Fibroblast of skin of left quadriceps (primary cell): Measurements from ENCODE around the gene LAMA4.
"Not testable (repeated sequence)": the region's sequence is repeated elsewhere in the genome, so short reads cannot be mapped to it uniquely, and the experiment has no call there.

Source experiments
- DNase-seq, 2 experiments: peaks; one replicate each; pipeline ENCODE4 v3.0.0-alpha.2; 2013; ENCODE audit warnings: low read depth in 2 of 2

Gene LAMA4

DNA sequence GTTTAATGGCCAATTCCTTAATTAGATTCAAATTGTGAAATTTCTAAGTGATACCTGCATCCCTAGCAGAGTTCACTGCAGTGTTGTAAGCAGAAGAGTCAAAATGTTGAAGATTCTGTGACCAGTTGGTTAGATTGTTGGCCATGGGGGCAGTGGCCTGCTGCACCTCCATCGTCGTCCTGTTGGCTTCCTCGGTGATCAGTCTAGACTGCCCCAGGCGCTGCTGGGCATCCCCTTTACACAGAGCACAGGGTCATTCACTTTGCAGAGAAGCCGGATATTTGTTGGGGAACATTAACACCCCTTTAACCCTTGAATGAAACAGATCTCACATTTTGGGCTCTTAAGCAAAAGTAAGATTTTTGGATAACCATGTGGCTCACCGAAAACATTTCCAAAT, 106.3 kb downstream of the LAMA4 start:
- DNase-seq, result no peak

DNA sequence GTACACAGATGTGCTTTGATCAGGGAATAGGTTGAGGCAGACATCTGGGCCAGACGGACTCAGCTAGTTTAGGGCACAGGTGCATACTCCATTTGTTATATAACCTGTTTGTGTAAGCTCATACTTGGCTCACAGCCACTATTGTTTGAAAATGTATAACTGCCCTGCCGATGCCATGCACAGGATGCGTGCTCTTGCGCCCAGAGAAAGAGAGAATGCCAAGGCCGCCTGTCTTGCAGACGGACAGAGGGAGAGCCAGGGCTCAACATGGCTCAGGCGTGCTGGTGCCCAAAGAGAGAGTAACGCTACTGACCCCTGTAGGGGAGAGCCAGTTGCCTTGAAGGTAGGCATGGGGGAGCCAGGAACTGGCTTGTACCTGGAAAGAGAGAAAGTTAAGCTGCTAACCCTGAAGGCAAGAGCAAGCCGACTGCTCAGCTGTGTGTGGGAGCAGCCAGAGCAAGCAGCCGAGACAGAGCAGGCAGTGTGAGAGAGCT, 109.2 kb downstream of the LAMA4 start:
- DNase-seq, result no peak

DNA sequence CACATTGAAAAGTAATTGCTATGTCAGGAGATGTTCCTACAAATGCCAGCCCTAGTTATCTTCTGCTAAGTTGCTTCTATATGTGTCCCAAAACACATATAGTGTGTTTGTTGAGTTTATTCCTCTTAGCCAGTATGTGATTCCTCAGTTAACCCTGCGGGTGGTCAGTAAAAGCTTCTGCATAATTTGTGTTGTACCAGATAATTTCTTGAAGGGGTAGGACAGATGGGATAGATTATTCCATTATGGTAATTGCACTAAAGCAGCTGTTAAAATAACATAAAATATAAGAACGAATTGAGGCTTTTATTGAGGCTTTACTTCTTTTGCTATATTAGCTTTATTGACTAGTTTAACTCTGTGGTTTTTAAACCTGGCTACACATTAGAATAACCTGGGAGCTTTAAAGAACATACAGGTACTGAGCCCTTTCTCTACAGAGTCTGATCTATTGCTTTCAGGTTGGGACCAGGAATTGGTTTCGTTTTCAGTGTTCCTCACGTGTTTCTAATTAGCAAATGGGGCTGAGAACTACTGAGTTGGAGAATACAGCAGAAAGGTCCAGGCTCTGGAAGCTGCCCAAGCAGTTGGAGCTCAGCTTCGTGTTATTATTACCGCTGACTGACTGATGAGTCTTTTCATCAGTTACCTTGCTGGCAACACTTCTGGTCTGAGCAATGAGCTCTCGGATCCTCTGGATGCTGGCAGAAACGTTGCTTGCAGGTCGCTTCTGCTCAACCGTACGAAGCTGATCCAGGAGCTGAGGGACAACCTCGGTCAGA, 110.0 kb downstream of the LAMA4 start:
- DNase-seq, result peak; percentile 75

DNA sequence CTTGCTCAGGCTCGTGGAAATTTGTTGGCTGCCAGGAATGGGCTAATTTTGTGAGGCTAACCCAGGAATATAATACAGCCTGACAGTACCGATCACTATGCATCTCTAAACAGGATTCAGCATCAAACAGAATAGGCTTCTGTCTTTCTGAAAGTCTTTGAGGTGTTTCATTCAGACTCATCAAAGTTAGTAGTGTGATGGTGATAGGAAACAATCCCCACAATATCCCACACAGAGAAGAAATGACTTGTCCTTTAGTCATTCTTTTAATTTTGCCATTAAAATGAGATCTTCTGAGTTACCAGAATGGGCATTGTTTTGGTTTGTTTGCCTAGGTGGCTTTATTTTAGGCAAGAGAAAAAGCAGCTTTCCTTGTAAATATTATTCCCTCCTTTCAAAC, 112.7 kb downstream of the LAMA4 start:
- DNase-seq, result no peak

DNA sequence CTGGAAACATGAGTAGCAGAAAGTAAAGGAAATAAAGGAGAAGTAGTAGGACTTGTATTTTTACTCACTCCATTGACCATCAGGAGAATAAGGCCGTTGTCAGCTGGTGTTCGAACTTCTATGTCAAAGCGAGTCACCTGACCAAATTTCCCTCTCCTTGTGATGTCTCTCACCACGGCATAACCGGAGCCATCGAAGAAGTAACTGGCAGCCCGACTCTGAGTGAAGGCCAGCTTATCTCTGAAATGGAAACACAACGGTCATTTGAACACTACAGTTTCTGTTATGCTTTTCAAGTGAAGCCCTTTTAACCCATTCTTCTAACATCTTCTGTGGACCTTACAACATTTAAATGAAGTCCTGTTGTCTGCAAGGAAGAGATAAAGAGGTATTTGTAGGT, 115.3 kb downstream of the LAMA4 start:
- no peak for DNase-seq

DNA sequence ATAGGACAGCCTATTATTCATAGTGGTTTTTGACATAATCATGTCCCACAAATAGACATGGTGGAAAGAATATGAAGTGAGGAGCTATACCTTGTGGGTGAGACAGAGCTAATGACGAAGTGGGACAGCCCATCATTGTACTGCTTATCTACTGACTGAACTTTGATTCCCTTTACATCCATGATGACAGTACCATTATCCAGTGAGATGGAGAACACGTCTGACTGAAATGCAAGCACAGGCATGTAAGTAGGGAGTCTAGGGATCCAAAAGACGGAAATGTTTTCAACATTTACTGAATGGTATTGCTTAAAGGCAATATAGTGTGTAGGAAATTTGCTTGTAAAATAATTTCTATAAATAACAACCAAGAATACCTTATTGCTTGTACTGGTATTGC, 123.5 kb downstream of the LAMA4 start:
- no peak for DNase-seq

DNA sequence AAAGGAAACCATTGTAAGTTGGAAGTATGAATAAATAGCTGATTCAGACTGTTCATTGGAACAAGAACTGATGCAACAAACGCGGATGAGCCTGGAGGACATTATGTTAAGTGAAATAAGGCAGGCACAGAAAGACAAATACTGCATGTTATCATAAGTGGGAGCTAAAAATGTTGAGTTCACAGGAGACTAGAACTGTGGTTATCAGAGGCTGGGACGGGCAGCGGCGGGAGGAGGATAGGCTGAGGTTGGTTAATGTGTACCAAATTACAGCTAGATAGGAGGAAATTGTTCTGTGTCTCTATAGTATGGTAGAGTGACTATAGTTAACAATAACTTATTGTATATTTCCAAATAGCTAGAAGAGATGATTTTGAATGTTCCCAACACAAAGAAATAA, 126.2 kb downstream of the LAMA4 start:
- DNase-seq, result no peak

DNA sequence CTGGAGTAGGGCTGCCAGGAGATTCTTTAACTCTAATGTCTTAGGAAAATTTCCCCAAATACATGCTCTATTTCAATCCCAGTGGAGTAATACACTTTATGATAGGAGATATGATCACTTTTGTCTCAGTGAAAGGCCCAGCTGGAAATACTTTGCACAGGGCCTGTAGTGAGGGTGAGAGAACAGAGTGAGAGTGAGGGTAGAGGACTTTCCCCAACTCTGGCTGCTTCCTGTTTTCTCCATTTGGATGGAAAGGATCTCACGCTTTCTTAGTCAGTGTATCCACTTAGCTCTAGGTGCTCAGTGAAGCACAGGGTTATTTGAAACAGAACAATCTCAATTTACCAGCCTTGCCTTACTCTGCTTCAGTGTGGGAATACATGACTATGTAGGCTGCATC, 130.4 kb downstream of the LAMA4 start:
- no peak for DNase-seq

DNA sequence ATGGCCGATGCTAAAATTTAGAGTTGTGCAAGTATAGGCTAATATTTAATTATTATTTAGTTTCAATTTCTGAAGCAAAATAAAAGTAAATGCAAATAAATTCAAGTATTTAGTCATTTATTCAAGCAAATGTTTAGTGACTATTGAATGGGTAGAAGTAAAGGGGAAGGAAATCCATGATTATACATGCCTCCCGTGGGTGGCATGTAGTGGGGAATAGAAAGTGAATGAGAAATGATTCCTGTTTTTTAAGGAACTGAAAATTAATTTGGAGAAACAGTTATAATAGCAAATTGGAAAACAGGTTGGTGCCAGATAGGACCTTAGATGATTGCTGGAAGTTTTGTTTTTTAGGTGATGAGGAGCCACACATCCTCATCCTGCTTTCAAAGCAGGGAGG, 131.6 kb downstream of the LAMA4 start:
- no peak for DNase-seq

DNA sequence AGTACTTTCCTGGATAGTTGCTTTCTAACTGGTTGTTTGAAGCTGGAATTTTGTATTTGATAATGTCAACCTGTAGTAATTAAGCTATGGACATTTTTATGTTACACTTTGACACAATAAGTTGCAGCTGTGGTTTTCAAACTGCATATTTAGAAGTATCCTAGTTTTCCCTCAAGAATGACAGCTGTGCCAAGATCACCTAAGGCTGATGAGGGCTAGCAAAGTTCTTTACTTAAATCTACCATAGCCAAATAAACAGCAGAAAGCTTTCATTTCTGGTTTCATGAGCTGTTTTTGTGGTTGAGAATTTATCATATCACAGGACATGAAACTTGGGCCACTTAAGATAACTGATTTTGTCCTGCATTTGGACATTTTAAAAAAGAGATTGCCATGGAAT, 136.3 kb downstream of the LAMA4 start:
- no peak for DNase-seq

DNA sequence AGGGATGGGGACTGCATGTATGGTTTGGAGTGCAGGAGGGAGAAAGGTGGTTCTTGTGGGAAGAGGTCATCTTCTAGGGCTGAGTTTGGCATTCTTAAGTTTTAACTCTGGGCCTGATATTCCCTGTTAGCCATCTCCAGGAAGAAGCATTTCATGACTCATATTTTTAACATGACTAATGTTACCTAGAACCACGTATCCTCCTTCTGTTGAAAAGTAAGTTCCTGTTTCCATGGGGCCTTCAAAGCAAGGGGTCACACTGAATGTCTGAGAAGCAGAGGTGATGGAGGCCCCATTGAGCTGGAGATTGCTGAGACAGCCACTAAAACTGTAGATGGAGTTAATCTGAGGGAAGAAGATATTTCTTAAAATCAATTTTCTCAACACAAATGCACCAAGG, 136.8 kb downstream of the LAMA4 start:
- peak; percentile 1 for DNase-seq

DNA sequence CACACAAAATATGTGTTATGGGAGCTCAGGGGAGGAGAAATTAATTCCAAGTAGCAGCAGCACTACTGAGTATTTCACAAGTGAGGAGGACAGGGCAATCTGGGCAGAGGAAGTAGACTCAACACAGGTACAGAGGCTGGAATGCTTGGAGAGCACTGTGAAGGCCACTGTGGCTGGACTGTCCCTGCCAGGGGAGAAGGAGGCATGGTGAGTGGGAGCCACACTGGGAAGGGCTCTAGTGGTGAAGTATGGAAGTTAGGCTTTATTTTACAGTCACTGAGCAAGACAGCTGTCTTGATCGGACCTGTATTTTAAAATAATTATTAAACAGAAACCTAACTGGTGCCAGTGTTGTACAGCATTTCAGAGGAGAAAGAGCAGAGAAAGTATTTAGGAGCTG, 138.1 kb downstream of the LAMA4 start:
- no peak for DNase-seq

DNA sequence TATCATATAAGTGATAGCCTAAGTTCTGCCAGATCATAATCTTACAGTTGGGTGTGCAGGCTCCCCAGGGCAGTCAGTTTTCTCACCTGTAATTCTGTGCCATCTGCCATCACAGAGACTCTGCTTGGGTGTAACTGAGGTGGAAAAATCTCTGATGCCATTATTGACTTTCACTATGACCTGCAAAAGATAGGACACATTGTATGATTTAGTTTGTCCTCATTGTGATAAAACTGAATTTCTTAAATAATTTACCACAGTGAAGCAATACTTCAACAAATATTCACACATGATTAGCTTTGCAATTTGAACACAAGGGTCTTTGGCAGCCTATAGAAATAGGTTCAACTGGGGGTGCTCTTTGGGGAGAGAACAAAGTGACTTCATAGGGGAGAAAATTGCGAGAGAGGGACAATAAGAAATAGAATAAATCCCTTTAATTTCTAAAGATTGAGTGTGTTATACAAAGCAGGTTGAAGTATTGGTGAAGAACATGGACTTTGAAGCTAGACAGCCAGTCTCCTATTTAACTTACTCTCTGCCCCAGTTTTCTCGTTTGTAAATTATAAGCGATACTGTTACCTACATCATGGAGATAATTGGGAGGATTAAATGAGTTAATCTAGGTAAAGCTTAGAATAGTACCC, 139.7 kb downstream of the LAMA4 start:
- no peak for DNase-seq

DNA sequence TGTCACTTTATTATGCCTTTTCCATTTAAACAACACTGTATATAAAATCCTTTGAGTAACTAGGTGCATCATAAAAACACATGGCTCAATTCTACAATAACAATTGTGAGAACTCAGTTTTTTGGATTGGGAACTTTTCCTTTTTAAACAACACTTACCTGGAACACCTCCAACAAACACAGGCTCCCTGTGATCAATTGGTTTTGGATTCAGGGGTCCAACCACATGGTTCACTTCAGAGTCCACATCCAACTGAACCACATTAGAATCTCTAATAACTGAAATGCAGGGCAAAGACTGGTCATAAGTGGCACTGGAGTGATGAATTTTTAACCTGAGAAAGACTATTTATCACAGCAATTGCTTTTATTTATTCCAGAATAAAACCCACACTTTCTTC, 140.4 kb downstream of the LAMA4 start:
- DNase-seq, result no peak

DNA sequence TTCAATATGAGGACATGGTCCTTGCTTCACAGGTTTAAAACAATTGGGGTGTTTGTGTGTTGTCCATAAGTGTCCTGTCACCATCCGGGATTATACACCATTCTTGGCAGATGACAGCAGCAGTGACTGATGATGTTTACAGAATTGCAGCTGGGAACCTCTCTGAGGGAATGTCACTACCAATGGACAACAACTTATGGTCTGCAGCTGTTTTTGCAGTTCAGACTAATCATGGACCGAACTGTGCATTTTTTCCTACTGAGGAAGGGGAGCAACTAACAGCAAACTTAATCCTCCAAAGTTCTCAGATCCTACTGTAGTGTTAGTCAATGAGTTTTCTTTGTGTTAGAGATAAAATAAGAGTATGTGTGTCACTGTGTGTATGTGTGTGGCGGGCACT, 140.9 kb downstream of the LAMA4 start:
- DNase-seq, result no peak

DNA sequence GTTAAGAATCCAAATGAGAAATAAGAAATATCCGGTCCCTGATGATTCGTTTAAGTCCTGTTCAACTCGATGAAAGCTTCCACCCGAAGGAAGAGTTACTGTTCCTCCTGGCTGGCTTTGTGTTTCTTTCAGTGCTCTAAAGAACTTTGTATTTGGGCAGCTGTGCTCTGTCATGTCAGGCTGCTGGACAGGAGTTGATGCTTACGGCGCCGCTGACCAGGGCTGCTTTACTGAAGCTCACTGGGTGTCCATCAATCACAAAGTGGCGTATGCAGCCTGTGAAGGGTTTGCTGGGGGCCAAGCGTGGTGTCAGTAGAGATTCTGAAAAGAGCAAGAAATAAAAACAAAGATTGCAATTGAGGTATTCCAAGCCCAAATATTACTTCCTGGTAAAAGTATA, 145.1 kb downstream of the LAMA4 start:
- no peak for DNase-seq

DNA sequence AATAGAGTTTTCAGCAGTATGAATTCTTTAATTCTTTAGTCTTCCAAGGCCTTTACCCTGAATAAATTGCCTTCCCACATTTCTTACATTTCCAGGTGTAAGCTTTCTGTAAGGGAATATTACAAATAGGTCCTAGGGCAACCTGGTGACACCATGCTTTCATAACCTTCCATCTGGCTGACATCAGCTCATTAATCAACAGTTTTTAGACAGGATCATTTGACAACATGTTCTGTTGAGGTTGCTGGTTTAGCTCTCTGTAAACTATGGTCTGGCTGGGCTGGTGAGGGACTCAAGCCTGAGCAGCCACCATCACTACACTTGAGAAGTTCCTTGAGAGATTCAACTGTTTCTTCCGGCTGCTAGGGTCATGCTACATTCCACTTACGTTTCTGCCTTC, 147.8 kb downstream of the LAMA4 start:
- DNase-seq, result no peak

DNA sequence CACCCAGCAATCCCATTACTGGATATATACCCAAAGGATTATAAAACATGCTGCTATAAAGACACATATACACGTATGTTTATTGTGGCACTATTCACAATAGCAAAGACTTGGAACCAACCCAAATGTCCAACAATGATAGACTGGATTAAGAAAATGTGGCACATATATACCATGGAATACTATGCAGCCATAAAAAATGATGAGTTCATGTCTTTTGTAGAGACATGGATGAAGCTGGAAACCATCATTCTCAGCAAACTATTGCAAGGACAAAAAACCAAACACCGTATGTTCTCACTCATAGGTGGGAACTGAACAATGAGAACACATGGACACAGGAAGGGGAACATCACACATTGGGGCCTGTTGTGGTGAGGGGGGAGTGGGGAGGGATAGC, 148.3 kb downstream of the LAMA4 start:
- DNase-seq, result not testable (repeated sequence)

DNA sequence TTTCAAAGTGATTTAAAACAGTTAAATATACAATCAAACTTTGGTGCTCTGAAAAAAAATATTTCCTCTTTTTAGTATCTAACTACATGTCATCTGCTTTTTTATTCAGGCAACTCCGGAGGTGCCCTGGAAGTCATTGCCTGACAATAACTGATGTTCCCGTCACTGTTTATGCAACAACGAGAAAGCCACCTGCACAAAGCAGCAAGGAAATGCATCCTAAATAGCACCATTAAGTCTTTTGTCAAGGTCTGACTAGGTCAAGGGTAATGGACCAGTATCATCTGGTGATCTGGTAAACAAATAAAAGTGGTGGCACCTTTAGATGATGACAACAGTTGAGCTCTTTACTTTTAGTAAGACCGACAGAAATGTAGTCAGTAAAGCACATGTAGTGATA, 153.8 kb downstream of the LAMA4 start:
- no peak for DNase-seq

DNA sequence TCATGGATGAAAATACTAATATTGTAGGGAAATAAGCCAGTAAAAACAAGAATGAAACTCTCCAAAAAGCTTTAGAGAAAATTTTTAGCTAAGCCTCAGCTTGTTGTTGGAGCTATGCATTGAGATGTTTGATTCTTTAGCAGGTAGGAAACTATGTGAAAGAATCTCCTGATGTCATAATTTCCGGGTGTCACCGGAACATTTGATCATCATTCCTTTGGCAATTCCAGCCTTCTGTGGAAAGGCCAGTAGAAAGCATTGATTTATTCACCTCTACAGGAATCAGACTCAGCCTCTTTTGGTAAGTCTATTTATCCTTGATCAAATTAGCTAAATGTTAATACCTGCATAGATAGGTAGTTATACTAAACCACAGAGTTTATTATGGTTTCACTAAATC, 157.5 kb downstream of the LAMA4 start:
- no peak for DNase-seq

DNA sequence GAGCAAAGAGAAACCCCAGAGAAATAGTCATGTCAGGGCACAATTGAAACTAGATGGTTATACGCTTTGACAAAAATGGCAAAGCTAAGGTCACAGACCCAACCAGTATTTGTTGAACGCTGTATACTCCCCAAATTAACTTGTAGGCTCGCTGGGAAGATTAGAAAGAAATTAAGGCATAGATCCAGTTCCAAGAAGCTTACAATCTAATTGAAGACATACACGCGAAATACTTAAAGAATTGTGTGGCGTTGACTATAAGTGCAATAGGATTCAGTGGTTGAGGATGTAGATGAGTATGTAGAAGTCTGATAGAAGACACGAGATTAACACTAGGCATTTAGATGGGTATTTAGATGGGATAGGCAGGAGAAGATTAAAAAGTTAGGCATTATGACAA, 166.5 kb downstream of the LAMA4 start:
- no peak for DNase-seq

DNA sequence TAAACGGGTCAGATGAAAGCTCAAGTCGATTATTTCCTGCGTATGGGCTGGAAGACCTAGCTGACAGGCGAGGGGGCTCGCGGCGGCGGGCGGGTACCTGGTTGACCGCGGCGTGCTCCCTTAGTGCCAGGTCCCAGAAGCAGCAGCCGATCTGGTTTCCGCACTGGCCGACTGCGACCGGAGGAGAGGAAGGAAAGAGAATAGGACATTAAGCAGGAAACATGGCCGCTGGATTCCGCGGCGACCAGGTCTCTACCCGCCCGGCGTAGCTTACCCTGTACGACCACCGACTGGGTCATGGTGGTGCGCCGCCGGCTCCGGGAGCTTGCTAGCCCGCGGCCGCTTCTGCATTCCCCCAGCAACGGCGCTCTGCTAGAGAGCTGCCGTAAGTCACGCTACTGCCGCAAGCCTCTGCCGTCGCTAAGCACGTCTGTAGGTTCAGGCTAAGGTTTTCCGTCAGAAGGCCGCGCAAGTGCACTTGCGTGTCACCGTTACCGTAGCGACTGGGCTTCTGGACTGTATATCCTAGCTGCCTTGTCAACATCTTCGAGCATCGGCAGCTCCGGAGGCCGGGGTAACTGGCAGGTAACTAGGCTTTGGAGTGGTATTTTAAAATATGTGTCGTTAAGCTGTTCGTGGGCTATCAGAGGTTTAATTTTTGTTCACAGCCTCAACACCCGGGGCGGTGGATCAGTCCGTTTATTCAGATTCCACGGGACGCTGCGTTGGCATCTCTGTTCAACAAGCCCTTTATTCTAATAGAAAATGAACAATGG, 167.0 kb downstream of the LAMA4 start, which contains the start of the genes FAM229B and TUBE1:
FAM229B (plus strand) TSS at position 456 of the 776 bp plus-strand sequence. CDS start 11,693 bp downstream, outside the sequence.
TUBE1 (minus strand) TSS at position 347 of the 776 bp plus-strand sequence; CDS start at position 299, 48 bp downstream.
- peak; percentile 90 for DNase-seq
